ENCODE data around the gene NCAPH2.
A peak's percentile ranks its signal among the peaks of the same experiment; 100 is the strongest.

NCAPH2 gene

GRCh38 chr22:50502628-50503474 lies 5.2 kb upstream of the NCAPH2 start:
- no peak for DNase-seq (ENCODE audit: low read depth, low spot score)
- TF ChIP-seq CTCF (IDR thresholded peaks at IDR 0.05; ENCODE audit: low read depth, low read length) = no peak
- in situ Hi-C loops (cut with HindIII; ENCODE audit: low sequenced_read_pairs) = no loop called here
- no peak overlapping the region for H3K4me3 ChIP-seq (ENCODE audit: low read depth, low read length)

GRCh38 chr22:50503475-50504145 lies 4.4 kb upstream of the NCAPH2 start:
- in situ Hi-C loops (cut with HindIII; ENCODE audit: low sequenced_read_pairs) = no loop called here
- no peak for DNase-seq (ENCODE audit: low read depth, low spot score)
- no peak overlapping the region for H3K4me3 ChIP-seq (ENCODE audit: low read depth, low read length)
- peak; percentile 14 for TF ChIP-seq CTCF (IDR thresholded peaks at IDR 0.05; ENCODE audit: low read depth, low read length)

GRCh38 chr22:50504369-50505211 lies 3.4 kb upstream of the NCAPH2 start:
- DNase-seq (ENCODE audit: low read depth, low spot score) = no peak
- no peak overlapping the region for H3K4me3 ChIP-seq (ENCODE audit: low read depth, low read length)
- TF ChIP-seq CTCF (IDR thresholded peaks at IDR 0.05; ENCODE audit: low read depth, low read length) = no peak
- in situ Hi-C loops (cut with HindIII; ENCODE audit: low sequenced_read_pairs) = no loop called here

- DNase-seq (ENCODE audit: low read depth, low spot score) = no peak
- in situ Hi-C loops (cut with HindIII; ENCODE audit: low sequenced_read_pairs) = no loop called here
- H3K4me3 ChIP-seq (ENCODE audit: low read depth, low read length) = no peak overlapping the region
- TF ChIP-seq CTCF (IDR thresholded peaks at IDR 0.05; ENCODE audit: low read depth, low read length) = no peak
Observed at GRCh38 chr22:50505276-50505775, 2.7 kb upstream of the NCAPH2 start.

- TF ChIP-seq CTCF (IDR thresholded peaks at IDR 0.05; ENCODE audit: low read depth, low read length) = no peak
- H3K4me3 ChIP-seq (ENCODE audit: low read depth, low read length) = peak overlapping the region; percentile 98
- no peak for DNase-seq (ENCODE audit: low read depth, low spot score)
- in situ Hi-C loops (cut with HindIII; ENCODE audit: low sequenced_read_pairs) = no loop called here
Observed at GRCh38 chr22:50505776-50506610, 2.0 kb upstream of the NCAPH2 start.
